ENCODE results near the gene ZNF275.
"Not testable (repeated sequence)": the region's sequence is repeated elsewhere in the genome, so short reads cannot be mapped to it uniquely, and the experiment has no call there.

The ZNF275 gene

GRCh38 chrX:153386097-153386496, 52.1 kb downstream of the ZNF275 start:
- H3K4me3 ChIP-seq (ENCODE audit: low read depth, low read length): no peak overlapping the region

GRCh38 chrX:153387345-153387744, 53.4 kb downstream of the ZNF275 start:
- H3K4me3 ChIP-seq (ENCODE audit: low read depth, low read length): no peak overlapping the region

- no peak overlapping the region for H3K4me3 ChIP-seq (ENCODE audit: low read depth, low read length)
Measured at GRCh38 chrX:153387987-153388721, 54.2 kb downstream of the ZNF275 start.

- H3K4me3 ChIP-seq (ENCODE audit: low read depth, low read length): no peak overlapping the region
Measured at GRCh38 chrX:153388722-153389459, 54.9 kb downstream of the ZNF275 start.

- not testable (repeated sequence) for H3K4me3 ChIP-seq (ENCODE audit: low read depth, low read length)
Measured at GRCh38 chrX:153389460-153389768, 55.5 kb downstream of the ZNF275 start.

- H3K4me3 ChIP-seq (ENCODE audit: low read depth, low read length): no peak overlapping the region
Measured at GRCh38 chrX:153392642-153393321, 58.8 kb downstream of the ZNF275 start.

- no peak overlapping the region for H3K4me3 ChIP-seq (ENCODE audit: low read depth, low read length)
Measured at GRCh38 chrX:153394612-153395011, 60.7 kb downstream of the ZNF275 start.

- no peak overlapping the region for H3K4me3 ChIP-seq (ENCODE audit: low read depth, low read length)
Measured at GRCh38 chrX:153395613-153396319, 61.8 kb downstream of the ZNF275 start.

- no peak overlapping the region for H3K4me3 ChIP-seq (ENCODE audit: low read depth, low read length)
Measured at GRCh38 chrX:153396320-153397195, 62.6 kb downstream of the ZNF275 start.

- H3K4me3 ChIP-seq (ENCODE audit: low read depth, low read length): no peak overlapping the region
Measured at GRCh38 chrX:153397256-153397960, 63.5 kb downstream of the ZNF275 start.

- H3K4me3 ChIP-seq (ENCODE audit: low read depth, low read length): no peak overlapping the region
Measured at GRCh38 chrX:153398275-153398960, 64.5 kb downstream of the ZNF275 start.

- H3K4me3 ChIP-seq (ENCODE audit: low read depth, low read length): no peak overlapping the region
Measured at GRCh38 chrX:153400146-153401132, 66.5 kb downstream of the ZNF275 start.

GRCh38 chrX:153401133-153401764, 67.3 kb downstream of the ZNF275 start, which contains the start of gene PNMA6E:
TSS of gene PNMA6E (minus strand) at chrX:153401350. CDS start at chrX:153398849, 2,501 bp downstream.
- H3K4me3 ChIP-seq (ENCODE audit: low read depth, low read length): no peak within 1 kb of the TSS
